ENCODE measurements around the gene PPP6R1.
A peak's percentile ranks its signal among the peaks of the same experiment; 100 is the strongest.

Gene PPP6R1, protein sequence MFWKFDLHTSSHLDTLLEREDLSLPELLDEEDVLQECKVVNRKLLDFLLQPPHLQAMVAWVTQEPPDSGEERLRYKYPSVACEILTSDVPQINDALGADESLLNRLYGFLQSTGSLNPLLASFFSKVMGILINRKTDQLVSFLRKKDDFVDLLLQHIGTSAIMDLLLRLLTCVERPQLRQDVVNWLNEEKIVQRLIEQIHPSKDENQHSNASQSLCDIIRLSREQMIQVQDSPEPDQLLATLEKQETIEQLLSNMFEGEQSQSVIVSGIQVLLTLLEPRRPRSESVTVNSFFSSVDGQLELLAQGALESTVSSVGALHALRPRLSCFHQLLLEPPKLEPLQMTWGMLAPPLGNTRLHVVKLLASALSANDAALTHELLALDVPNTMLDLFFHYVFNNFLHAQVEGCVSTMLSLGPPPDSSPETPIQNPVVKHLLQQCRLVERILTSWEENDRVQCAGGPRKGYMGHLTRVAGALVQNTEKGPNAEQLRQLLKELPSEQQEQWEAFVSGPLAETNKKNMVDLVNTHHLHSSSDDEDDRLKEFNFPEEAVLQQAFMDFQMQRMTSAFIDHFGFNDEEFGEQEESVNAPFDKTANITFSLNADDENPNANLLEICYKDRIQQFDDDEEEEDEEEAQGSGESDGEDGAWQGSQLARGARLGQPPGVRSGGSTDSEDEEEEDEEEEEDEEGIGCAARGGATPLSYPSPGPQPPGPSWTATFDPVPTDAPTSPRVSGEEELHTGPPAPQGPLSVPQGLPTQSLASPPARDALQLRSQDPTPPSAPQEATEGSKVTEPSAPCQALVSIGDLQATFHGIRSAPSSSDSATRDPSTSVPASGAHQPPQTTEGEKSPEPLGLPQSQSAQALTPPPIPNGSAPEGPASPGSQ

DNA sequence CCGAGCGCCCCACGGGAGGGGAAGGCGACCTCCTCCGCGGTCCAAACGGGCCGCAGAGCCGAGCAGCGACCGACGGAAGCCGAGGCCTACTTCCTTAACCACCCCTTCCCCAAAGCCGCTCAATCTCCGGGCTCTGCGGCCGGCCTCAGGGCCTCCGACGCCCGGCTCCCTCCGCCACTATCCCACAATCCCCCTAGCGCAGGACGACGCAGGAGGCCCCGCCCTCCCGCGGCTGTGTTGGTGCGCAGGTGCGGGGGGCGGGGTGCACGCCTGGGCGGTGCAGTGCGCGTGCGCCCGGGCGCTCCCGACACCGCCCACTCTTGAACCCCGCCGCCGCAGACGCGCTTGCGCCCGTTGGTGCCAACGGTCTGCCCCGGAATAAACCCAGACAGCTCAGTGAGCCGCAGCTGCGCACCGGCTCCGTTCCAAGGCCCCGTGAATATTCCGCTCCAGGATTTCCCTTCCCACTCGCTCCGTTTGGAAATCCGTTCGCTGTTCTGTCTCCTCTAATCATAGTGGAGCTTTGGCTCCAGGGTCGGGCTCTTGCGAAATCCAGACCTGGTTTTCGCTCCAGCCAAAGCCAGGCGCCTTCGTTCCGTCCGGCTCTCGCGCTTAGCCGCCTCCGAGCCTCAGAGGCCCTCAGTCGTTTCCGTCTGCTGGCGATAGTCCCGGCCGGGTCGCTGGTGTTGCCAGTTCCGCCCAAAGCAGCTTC lies at the start of gene PPP6R1:
TSS of gene PPP6R1 (minus strand) at position 190 of the 712 bp plus-strand sequence. CDS start 11,914 bp downstream, outside the sequence.
- peak; percentile 100 for DNase-seq

DNA sequence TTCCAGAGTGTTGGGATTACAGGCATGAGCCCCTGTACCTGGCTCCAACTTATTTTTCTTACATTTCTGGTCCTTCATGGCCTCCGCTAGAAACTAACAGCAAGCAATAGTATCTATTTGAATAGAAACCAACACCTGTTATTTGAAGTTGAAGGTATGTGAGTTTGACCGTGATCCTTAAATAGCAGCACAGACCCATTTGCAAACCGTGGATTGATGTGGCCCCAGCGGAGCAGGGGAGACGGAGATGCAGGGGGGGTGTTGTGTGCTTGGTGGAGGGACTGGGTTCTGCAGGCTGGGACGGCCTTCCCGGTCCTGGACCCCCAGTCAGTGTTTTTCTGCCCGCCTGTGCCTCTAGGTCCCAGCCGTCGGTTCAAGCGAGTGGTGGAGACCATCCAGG lies 49.5 kb upstream of the PPP6R1 start:
- DNase-seq, result no peak

DNA sequence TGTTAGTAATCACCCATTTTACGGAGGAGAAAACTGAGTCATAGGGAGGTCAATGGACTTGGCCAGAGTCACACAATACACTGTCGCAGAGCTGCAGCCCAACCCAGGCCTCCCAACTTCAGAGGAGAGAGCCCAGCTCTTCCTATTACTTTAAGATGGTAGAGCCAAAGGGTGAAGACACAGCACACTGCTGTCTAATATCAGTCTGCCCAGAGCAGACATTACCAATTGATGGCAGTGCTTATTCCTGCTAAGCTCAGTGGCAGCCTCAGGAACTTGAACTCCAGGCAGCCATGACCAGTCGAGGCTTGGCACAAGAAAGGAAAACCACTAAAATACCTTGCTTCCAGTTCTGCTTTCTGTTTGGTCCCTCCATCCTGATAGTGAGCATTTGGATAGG lies 47.9 kb upstream of the PPP6R1 start:
- no peak for DNase-seq

DNA sequence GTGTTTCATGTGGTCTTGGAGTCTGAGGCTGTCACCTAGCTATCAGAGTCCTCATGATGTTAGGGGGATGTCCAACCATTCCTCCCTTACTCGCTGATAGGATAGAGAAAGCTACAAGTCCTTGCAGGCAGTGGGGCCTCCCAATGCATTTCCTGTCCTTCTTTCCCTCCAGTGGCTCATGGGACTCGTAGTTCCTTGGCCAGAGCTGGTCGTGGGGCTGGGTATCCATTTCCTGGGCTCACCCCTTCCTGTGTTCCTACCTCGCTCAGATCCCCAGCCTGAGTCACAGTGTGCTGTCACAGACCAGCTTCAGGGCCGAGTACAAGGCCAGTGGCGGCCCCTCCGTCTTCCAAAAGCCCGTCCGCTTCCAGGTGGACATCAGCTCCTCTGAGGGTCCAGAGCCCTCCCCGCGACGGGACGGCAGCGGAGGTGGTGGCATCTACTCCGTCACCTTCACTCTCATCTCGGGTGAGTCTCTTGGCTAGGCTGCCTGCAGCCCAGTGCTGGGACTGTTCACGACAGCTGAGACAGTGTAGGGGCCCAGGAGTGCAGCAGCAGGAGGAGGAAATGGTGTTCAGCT lies 47.3 kb upstream of the PPP6R1 start:
- DNase-seq, result peak; percentile 12

DNA sequence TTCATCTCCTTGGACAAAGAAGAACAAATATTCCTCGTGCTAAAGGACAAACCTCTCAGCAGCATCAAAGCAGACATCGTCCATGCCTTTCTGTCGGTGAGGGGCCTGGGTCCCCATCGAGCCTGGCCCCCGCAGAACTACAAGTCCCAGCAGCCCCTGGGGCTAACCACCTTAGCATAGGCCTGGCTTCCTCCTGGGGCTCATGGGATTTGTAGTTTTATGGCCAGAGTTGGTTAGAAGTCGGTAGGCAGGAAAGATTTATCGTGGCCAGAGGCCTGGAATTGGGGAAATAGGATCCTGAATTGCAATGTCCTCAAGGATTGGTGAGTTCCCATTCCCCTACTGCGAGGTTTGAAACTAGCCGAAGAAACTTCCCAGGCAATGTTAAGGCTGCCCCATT lies 46.7 kb upstream of the PPP6R1 start:
- DNase-seq, result peak; percentile 36

DNA sequence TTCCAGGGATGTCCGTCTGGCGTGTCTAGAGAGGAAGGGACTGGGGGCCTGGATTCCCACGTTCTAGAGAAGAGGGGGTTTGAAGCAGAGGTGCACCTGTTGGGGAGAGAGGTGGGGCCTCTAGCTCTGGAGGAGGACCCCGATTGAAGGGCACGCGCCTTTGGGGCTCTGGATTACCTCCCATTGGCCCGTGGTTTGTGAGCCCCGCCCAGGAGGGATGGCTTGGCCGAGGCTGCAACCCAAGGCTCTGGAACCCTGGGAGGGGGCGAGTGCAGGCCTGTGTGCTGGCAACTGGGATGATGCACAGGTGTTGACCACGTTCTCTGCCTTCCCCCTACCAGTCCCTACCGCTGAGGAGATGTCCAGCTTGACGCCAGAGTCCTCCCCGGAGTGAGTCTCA lies 46.2 kb upstream of the PPP6R1 start:
- peak; percentile 10 for DNase-seq

DNA sequence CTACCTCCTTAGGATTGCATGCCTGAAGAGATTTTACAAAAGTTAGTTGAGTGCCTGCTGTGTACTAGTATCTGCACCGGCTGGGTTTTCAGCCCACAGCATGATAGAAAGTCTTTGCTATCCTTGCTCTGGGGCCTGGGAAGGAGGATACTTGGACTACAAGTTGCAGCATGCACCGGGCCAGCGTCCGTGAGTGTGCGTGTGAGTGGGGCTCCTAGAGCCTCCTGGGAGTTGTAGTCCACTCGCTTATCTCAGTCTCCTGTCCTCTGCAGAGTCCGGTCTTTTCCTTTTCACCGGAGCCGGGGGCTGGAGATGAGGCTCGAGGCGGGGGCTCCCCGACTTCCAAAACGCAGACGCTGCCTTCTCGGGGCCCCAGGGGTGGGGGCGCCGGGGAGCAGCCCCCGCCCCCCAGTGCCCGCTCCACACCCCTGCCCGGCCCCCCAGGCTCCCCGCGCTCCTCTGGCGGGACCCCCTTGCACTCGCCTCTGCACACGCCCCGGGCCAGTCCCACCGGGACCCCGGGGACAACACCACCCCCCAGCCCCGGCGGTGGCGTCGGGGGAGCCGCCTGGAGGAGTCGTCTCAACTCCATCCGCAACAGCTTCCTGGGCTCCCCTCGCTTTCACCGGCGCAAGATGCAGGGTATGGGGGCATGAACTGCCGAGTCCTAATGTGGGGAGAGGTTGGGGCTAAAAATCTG lies 45.6 kb upstream of the PPP6R1 start:
- peak; percentile 42 for DNase-seq

DNA sequence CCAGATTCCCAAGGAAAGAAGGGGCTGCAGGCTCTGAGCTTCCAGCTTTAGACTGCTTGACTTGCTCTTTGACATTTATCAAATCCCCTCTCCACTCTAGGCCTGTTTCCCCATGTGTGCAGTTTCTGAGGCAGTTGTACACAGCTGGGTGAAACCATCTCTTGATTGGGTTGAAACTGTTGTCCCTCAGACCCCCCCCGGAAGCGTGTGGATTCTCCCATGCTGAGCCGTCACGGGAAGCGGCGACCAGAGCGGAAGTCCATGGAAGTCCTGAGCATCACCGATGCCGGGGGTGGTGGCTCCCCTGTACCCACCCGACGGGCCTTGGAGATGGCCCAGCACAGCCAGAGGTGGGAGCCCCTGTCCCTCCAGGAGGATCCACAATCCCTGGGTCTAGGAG lies 44.7 kb upstream of the PPP6R1 start:
- peak; percentile 9 for DNase-seq

DNA sequence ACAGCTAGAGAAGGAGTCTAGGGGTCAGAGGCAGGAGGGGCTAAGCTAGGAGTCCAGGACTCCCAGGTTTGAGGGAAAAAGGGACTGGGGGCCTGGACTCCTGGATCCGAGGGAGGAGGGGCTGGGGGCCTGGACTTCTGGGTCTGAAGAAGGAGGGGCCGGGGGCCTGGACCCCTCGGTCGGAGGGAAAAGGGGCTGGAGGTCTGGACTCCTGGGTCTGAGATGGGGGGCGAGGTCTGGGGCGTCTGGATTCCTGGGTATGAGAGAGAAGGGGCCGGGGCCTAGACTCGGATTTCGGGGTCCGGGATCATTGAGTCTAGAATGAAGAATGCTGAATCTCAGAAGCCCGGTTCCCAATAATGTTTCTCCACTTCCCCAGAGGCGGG lies 43.5 kb upstream of the PPP6R1 start:
- no peak for DNase-seq

DNA sequence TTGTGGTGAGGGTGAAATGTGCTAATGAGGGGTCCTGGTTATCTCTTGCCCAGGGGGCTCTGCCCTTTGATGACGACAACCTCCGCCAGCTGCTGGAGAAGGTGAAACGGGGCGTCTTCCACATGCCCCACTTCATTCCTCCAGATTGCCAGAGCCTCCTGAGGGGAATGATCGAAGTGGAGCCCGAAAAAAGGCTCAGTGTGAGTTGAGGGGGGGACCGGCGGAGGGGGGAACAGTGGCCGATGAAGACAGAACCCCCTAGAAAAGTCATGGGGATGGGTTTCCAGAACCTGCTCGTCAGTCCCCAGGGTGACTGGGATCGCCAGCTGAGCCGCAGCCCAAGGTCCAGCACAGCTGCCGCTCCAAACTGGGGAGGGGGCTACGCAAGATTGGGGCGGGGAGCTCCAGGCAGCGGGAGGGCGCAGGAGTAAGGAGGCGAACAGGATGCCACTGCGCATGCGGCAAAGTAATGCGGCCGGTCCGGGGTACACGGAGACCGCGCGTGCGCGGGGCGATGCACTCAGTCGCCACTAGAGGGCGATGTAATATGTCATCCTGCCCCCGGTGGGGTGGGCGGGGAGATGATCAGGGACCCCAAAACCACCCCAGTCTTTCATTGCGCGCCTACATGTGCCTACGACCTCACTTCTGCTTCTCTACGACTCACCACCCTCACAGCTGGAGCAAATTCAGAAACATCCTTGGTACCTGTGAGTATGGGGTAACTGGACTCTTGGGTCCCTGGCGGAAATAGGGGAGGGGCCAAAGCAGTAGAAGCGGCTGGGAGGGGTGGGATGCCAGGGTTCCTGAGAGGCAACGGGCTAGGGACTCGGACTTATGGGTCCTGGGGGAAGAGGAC lies 42.9 kb upstream of the PPP6R1 start:
- peak; percentile 93 for DNase-seq

DNA sequence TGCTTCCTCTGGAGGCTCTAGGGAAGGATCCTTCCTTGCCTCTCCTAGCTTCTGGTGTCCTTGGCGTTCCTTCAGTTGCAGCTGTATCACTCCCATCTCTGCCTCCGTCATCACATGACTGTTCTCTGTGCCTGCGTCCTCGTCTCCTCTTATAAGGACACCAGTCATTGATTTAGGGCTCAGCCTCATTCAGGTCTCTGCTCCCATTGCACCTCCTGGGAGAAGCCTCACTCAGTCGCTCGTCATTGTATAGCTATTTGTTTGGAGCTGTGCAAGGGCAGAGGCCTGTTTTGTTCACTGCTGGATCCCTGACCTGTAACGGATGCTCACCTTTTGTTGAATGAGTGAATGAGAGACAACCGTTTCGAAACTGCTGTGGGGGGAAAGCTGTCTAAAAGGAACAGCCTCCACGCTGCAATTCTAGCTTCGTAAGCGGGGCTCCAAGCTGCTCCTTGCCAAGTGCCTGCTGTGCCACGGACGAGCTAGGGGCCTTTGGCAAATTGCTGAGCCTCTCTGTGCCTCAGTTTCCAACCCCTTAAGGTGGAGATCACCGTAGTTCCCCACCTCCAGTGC lies 42.2 kb upstream of the PPP6R1 start:
- DNase-seq, result peak; percentile 11

DNA sequence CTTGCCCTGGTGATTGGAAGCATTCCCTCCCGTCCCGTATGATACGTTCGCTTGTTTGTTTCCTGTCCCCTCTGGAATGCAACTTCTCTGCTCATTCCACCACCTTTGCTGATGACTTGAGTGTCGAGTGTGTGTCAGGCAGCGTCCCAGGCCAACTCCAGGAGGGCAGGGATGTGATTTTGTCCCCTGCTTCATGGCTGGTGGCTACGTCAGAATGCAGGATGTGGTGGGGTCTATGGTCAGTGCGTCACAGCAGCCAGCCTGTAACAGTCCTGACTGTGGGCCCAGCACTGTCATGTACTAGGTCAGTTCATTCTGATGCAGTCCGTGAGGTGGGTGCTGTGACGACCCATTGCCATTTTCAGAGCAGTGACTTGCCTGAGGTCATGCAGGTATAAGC lies 41.2 kb upstream of the PPP6R1 start:
- DNase-seq, result peak; percentile 12

DNA sequence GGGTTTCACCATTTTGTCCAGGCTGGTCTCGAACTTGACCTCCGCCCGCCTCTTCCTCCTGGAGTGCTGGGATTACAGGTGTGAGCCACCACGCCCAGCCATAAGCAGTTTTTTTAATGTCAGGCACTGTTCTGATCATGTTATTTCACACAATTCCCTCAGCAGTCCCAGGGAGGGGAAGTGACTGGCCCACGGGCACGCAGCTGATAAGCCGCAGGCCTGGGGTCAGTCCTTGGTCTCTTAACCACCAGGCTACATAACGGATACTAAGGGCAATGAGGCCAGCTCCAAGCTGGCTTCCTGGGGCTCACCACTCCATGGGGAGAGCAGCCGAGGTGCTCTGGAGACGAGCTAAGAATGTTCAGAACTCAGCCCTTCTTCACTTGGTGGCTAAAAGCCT lies 38.5 kb upstream of the PPP6R1 start:
- no peak for DNase-seq

DNA sequence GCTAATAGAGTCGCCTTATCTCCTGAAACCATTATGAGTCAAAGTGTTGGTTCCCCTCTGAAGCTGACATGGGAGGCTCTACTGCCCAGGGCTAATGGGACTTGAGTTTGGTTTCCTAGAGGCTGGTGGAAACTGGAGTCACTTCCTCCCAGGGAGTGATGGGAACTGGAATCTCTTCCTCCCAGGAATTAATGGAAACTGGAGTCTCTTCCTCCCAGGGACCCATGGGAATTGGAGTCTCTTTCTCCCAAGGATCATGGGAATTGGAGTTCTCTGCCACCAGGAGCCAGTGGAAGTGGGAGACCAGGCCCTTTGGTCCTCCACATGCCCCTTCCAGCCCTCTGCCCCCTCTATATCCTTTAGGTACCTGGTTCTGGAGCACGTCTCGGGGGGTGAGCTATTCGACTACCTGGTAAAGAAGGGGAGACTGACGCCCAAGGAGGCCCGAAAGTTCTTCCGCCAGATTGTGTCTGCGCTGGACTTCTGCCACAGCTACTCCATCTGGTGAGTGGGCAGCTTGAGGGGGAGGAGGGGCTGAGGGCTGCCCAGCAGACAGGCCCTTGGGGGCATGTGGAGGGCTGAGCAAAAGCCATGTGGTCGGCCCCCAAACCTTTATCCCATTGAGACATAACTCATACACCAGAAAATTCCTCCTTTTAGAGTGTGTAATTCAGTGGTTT lies 30.4 kb upstream of the PPP6R1 start:
- DNase-seq, result no peak

DNA sequence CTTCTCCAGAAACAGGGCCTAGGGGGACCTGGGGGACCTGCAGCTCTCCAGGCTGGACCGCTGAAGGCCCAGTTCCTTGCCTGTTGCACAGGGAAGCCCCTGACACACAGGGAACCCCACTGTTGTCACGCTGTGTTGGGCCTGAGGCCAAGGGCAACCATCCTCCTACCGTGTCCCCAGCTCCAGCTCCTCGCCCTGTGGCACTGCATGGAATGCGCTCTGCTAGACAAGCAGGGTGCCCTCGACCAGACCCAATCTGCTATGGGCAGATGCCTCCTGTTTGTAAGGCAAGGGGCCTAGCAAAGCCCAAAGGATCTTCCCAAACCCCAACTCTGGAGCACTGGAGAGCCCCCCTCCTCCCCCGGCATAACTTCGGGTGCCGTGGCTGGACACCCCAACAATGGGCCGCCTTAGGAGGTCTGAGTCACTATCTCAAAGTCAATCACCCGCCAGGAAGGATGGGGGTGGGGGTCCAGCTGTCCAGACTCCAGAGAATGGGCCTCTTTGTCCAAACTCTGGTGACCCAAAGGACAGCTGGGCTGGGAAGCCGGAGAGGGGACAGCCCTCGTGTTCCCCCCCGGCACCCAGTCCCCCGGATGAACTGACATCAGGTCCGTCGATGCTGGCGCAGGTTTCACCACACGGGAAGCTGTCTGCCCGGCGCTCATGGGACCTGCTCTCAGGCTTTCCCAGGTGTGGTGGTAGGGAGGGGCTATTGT lies 28.7 kb upstream of the PPP6R1 start:
- no peak for DNase-seq

DNA sequence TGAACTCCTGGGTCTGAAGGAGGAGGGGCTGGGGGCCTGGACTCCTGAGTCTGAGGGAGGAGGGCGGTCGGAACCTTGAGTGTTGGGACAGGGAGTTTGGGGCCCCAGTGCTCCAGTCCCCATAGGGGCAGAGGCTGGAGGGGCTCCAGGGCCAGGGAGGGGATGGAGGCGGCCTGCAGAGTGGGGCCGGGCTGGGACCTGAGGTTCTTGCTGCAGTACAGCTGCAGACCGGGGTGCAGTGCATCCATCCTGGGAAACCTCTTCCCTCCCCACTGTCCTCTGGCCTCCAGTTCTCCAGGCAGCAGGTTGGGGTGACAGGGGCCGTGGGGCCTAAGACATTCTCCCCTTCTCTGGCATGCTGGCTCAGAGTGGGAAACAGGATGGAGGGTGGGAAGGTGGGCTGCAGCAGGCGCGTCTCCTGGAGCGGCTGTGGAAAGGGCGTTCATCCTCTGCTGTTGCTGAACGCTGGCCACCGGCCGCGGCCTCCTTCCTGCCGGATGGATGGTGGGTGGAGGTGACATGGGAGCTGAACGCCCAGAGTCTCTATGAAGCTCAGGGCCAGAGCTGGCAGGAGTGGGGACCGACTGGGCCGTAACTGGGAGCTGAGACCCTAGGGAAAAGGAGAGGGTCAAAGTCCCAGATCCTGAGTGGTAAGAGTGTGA lies 26.5 kb upstream of the PPP6R1 start:
- no peak for DNase-seq

DNA sequence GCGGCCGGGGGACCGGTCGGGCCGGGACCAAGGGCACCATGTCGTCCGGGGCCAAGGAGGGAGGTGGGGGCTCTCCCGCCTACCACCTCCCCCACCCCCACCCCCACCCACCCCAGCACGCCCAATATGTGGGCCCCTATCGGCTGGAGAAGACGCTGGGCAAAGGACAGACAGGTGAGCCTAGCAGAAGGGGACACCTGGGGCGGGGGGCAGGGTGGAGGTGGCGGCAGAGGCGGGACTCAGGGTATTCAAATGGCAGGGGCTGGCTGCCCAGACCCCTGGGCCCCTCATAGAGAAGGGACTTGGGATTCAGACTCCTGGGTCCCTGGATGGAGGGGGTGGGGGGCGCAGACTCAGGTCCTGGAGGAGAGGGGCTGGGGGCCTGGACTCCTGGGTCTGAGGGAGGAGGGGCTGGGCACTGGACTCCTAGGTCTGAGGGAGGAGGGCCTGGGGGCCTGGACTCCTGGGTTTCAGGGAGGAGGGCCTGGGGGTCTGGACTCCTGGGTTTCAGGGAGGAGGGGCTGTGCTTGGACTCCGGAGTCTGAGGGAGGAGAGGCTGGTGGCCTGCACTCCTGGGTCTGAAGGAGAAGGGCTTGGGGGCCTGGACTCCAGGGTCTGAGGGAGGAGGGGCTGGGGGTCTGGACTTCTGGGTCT lies 25.7 kb upstream of the PPP6R1 start:
- DNase-seq, result no peak

DNA sequence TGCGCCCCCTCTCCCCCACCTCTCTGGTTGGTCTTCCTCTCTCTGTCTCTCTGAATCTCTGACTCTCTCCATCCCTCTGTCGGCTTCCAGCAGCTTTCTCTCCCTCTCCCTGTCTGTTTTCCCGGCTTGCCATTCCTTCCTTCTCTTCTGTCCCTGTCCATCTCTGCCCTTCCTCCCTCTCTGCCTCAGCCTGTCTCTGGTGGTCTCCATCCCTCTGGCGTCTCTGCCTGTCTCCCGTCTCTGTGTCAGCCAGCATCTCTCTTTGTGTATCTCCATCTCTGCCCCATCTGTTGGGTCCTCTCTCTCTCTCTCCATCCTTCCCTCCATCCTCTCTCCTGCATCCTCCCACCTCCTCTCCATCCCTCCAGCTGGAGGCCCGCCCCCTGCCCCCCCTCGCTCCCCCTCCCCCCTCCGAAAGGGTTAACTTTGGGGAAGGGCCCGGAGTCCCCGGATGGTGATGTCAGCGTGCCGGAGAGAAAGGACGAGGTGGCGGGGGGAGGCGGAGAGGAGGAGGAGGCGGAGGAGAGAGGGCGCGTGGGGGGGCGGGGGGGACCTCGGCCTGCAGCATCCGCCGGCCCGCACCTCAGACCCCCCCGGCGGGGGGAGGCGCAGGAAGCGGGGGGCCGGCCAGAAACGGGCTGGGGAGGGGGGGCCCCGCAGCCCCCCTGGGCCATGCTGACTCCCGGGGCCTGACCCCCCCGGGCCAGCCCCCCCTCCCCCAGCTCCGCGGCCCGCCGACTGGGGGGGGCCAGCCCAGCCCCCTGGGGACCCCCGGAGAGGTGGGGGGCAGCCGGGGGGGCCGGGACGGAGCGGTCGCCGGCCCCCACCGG lies 24.9 kb upstream of the PPP6R1 start, which contains the start of gene BRSK1:
TSS of gene BRSK1 (plus strand) at position 450 of the 830 bp plus-strand sequence. CDS start 446 bp downstream, outside the sequence.
- peak; percentile 88 for DNase-seq

All from right hindlimb (tissue), 1 donor.